HG03108 (cell line): ENCODE data around the gene TACC3.
"Not testable (repeated sequence)": the region's sequence is repeated elsewhere in the genome, so short reads cannot be mapped to it uniquely, and the experiment has no call there.

Experiments used
- ATAC-seq: cut with Tn5 transposase; IDR thresholded peaks from one replicate; pipeline ENCODE4 v1.9.1; 2021; ENCODE audit warnings: moderate library complexity; ENCODE audit not compliant: unreplicated experiment

Gene TACC3

GRCh38 chr4:1701671-1702070, 19.6 kb upstream of the TACC3 start:
- not testable (repeated sequence) for ATAC-seq

GRCh38 chr4:1703867-1704266, 17.5 kb upstream of the TACC3 start:
- no peak for ATAC-seq

DNA sequence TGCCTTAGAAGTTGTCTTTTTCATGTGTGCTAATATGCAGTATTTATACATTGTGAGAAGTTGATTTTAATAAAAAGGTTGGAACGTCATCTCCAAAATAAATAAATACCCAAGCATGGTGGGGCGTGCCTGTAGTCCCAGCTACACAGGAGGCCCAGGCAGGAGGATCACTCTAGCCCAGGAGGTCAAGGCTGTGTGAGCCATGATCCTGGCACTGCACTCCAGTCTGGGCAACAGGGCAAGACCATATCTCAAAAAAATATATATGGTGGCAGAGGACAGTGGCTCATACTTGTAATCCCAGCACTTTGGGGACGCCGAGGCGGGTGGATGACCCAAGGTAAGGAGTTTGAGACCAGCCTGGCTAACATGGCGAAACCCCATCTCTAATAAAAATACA, 15.6 kb upstream of the TACC3 start:
- no peak for ATAC-seq

- ATAC-seq, result no peak
Observed at GRCh38 chr4:1706358-1706757, 15.0 kb upstream of the TACC3 start.

DNA sequence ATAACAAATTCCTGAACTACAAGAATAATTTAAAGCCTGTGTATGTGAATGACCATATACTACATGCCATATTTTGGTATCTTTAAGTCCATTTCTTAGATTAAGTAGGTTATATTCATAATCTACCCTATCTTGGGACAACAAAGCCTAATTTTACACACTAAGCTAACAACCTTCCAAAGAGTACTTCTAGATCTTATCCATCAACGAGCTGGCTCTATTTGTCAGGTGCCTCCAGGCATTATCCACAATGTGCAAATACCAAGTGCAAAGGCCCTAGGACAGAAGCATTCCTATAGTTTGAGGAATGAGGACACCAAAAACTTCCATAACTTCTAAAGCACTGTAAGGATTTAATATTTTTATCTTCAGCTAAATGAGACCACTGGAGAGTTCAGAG, 12.7 kb upstream of the TACC3 start:
- ATAC-seq, result no peak

DNA sequence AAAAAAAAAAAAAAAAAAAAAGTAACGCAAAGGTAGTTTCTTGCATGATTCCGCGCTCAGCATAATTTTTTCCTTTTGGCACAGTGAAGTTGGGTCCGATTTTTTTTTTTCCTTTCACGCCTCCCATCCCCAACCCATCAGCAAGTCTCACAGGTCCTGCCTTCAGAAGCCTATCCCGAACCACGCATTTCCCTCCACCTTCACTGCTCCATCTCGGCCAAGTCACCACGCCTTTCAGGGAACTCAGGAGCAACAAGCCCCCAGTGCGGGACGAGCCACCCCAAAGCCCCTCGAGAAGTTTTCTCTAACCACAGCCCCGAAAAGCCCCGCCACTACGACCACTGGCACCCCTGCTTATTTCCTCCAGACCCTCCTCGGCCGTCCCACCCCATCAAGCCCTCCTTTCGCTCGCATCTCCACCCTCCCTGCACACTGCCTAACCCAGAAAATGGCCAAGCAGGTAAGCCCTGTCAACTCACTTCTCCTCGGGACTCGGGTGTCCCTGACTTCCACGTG, 10.2 kb upstream of the TACC3 start:
- ATAC-seq, result no peak

DNA sequence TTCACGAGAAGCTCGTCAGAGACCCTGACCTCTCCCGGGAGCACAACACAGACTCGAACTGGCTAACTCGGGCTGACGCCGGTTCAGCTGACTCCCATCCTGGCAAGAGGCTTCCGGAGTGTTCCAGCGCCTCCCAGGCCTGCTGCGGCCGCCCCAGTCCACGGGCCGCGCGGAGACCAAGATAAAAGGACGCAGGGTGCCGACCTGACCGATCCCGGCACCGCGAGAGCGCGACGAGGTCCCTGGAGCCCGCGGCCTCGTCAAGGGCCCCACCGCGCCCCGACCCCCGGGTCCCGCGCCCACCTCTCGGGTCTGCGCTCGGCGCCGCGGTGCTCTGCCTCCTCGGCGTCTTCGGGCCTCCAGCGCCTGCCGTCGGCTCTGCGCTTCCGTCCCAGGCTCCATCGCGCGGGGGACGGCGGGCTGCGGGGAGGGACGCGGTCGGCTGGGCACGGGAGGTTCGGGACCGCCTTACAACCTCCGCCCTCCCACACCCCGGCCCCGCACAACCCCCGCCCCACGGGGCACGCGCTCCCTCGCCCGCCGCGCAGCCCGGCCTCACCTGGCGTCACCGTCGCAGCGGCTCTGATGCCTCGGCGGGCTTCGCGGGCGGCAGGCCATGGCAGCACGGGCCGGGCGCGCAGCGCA, 9.6 kb upstream of the TACC3 start:
- peak; percentile 4 for ATAC-seq

- ATAC-seq, result peak; percentile 75
Observed at GRCh38 chr4:1712216-1713002, 8.9 kb upstream of the TACC3 start, which contains the start of gene SLBP. Gene SLBP (minus strand): TSS chr4:1712319. CDS start chr4:1712188, 131 bp downstream.

DNA sequence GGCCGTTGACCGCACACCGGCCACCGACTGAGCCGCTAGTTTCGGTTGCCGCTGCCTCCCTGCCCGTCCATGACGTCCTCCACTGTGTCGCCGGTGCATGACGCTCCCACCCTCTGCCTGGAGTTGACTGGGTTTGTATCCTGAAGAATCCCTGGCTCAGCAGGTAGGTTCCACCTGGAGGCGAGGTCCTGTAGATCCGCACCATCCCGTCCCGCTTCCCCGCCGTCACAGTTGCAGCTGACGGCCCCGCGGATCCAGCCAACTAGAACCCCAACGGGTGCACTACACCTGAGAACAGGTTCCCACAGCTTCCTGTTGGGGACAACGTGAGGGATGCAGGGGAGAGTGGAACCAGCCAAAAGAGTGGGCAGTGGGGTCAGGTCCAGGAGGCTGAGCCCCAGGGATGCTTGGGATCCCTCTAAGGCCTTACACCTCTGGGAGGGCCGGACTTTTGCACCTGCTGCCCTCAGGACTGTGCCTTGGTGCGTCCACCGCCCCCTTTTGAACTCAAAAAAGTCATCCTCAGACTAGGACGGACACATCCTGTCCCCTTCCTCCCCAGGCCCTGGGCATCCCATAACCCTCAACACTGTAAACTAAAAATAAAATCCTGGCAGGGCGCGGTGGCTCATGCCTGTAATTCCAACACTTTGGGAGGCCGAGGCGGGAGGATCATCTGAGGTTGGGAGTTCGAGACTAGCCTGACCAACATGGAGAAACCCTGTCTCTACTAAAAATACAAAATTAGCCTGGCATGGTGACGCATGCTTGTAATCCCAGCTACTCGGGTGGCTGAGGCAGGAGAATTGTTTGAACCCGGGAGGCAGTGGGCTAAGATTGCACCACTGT, 8.1 kb upstream of the TACC3 start:
- peak; percentile 2 for ATAC-seq

DNA sequence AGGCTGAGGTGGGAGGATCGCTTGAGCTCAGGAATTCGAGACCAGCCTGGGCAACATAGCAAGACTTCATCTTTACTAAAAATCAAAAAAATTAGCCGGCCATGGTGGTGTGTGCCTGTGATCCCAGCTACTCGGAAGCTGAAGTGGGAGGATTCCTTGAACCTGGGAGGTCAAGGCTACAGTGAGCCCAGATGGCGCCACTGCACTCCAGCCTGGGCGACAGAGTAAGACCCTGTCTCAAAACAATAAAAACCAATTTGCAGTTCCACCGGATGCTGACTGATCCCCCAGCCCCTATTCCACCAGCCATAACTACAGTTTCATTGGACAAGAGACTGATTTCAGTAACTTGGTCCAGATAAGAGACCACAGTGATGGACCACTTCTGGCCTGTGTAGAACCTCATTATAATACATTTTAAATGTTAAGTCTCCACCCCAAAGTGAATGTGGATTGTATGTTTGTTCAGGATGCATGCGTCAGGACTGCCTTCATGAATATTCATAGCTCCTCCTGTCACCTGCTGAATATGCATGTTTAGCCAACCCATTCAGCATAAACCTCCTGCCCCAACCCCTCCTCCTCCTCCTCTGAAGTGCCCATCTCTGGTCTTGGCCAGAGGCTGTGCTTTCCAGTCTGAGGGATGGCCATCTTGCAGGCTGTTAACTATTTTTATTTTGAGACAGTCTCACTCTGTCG, 6.9 kb upstream of the TACC3 start:
- ATAC-seq, result no peak

- no peak for ATAC-seq
Observed at GRCh38 chr4:1715002-1715758, 6.1 kb upstream of the TACC3 start.

DNA sequence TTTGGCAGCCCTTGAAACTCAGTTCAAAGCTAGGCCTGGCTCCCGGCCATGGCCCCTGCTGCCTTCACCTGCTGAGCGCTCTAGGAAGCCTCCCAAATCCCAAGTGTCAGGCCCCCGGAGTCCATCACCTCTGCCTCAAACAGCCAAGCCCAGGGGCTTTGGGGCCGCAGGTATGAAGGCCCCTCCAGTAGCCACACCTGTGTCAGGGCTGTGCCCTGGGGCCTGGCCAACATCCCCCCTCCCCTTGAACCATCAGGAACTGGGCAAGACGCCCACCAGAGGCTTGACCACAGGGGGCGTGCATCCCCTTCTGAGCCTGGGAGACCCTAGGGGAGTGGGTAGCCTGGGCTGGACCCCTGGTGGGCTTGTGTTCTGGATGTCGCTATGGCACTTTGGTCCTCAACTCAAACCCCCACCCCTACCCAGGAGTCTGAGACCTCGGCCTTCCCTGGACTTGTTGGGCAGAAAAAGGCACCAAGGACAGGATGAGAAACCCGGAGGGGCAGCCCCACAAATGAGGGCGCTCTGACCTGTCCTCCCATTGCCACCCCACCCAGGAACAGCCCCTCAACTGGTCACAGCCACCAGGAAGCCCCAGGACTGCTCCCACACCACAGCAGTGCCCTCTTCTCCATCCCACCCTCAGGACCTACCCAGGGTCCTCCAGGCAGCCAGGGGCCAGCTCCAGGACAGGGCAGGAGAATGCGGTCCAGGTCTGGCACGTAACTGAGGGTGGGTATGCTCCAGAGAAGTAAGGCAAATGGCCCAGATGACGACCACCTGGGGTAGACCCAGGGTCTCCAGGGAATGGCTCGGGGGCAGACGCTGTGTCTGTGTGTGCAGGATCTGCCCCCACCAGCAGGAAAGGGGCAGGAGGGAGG, 5.0 kb upstream of the TACC3 start:
- no peak for ATAC-seq

DNA sequence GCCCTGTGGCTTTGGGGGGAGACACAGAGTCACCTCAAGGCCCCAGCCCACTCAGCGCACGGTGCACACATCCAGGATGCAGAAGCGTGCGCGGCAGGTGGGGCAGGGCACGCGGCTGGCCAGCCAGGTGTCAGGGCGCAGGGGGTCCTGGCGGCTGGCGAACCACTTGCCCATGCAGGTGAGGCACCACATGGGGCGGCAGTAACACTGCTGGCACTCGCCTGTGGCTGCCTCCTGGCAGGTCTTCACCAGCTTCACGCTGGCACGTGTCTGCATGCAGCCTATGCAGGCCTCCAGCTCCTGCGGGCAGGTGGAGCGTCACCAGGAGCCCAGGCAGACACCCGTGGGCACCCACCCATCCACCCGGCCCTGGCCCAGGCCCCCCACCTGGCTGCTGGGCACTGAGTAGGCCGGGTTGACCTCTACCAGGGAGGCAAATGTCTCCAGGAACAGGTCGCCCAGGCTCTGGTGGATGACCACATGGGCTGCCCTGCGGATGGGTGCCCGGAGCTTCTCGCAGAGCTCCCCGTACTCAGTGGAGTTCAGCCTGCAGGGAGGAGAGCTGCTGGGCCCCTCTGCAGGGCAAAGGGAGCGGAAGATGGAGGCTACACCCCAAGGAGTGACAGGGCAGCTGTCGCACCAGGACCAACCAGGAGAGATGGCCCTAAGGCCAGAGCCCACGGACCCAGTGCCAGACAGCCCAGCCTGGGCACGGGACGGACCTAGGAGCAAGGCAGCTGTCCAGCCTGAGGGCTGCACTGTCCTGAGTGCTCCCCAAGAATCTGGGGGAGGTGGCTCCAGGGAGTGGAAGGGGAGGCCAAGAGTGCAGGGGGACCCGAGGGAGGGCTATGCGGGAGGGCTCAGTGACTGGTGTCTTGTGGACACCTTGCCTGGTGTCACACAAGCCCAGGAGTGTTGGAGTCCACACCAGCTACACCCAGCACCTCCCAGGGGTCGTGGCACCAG, 3.9 kb upstream of the TACC3 start:
- no peak for ATAC-seq

DNA sequence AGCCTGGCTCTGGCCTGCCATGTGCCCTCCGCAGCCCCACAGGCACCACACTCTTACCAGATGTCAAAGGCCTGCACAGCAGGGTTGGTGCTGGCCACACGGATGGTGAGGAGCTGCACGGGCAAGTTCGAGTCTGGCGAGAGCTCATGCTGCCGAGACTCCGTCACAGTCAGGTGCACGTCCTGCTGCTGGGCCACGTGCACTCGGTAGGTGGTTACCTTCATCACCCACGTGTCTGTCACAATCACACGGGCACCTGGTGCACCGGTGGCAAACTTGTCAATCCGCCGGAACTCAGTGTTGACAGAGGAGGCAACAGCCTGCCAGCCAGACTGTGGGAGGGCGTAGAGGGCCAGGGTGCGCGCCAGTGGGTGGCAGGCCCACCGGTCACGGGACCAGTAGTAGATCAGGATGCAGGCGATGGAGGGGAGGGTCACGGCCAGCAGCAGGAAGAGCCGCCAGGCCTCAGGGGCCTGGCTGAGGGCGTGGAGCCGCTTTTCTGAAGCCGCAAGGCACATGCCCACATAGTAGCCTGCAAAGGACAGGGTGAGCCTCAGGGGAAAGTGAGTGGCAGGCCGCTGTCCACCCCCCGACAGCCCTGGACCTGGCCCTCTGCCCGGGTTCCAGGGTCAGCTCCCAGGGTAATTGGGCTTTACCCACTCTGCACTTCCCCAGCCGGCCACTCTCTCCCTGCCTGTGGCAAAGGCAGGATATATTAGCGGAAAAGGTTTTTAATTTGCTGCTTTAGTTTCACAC, 3.0 kb upstream of the TACC3 start:
- ATAC-seq, result no peak

DNA sequence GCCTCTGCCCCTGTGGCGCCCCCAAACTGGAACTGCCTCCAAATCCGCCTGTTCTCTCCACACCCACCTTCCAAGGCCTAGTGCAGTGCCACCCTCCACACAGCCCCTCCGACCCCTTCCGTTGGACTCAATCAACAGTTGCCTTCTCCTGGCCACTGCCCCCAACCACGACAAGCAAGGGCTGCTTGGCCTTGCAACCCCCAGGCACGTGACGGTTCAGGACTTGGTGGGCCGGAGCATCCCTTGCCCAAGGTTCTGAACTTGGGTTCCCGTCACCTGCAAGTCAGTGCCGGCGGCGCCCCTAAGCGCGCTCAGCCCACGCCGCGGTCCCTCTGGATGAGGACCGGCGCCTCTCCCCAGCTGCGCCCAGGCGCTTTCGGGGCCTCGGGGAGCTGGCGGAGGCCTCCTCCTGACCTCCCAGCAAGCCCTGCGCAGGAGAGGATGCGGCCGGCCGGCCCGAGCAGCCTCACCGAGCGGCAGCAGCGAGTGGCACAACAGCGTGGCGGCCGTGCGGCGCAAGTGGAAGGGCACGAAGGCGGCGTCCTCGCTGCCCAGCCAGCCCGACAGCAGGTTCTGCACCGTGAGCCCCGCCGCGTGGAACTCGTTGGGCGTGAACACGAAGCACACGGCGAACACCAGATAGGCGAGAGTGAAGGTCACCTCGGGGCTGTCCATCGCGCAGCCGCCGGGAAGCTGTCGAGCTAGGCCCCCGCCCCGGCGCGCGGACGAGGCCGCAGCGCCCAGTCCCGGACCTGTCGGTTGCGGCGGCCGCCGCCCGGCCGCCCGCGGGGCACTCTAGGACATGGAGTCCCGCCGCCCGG, 948 bp upstream of the TACC3 start:
- no peak for ATAC-seq
